Upper lobe of left lung (tissue), 6 donors: Measurements from ENCODE around the gene RIN1. TPM values are rescaled to one million over a fixed set of nuclear protein-coding genes. Genes with fewer than 3 reads are reported as not detected.

Experiments
- ATAC-seq, 2 donors: fragments of 200-7000 bp; cut with Tn5 transposase; one replicate each; pipeline ENCODE4 v1.9.1; 2022; ENCODE audit warnings: mild to moderate bottlenecking in 2 of 2, moderate library complexity in 2 of 2; ENCODE audit not compliant: low FRiP score in 2 of 2
- DNase-seq, 2 donors: peaks; one replicate each; pipeline ENCODE4 v3.0.0-alpha.2; 2019 to 2020
- H3K27ac ChIP-seq, 4 donors: fragments of 200-600 bp; sonication (generic); one replicate each; pipeline ENCODE4 v1.5.1; 2016 to 2019
- H3K27me3 ChIP-seq, 4 donors: fragments of 200-600 bp; sonication (generic); one replicate each; pipeline ENCODE4 v1.5.1; 2017 to 2019
- H3K36me3 ChIP-seq, 4 donors: fragments of 200-600 bp; sonication (generic); one replicate each; pipeline ENCODE4 v1.5.1; 2016 to 2019
- H3K4me1 ChIP-seq, 4 donors: fragments of 200-600 bp; sonication (generic); one replicate each; pipeline ENCODE4 v1.5.1; 2018 to 2019
- H3K4me3 ChIP-seq, 4 donors: fragments of 200-600 bp; sonication (generic); one replicate each; pipeline ENCODE4 v1.5.1; 2017 to 2019; ENCODE audit warnings: mild to moderate bottlenecking in 2 of 4, moderate library complexity in 1 of 4
- H3K9me3 ChIP-seq, 4 donors: fragments of 200-600 bp; sonication (generic); one replicate each; pipeline ENCODE4 v1.5.1; 2018 to 2019
- CTCF ChIP-seq, 6 experiments: fragments of 450-650 bp in 4 of 6; fragments of 200-600 bp in 2 of 6; sonication (generic) in 2 of 6; IDR thresholded peaks; one replicate each; pipeline ENCODE4 v1.5.1; 2016 to 2019; ENCODE audit warnings: antibody characterized with exemption in 6 of 6
- EP300 ChIP-seq, 4 donors: sonication (generic); formaldehyde crosslinking; IDR thresholded peaks; one replicate each; pipeline ENCODE4 v1.5.1; 2017; ENCODE audit warnings: antibody characterized with exemption in 4 of 4, control low read depth in 2 of 4
- POLR2A ChIP-seq, 4 donors: fragments of 450-650 bp; IDR thresholded peaks; one replicate each; pipeline ENCODE4 v1.5.1; 2016 to 2017; ENCODE audit warnings: antibody characterized with exemption in 4 of 4, mild to moderate bottlenecking in 2 of 4
- POLR2AphosphoS5 ChIP-seq, 2 donors: sonication (generic); formaldehyde crosslinking; IDR thresholded peaks; one replicate each; pipeline ENCODE4 v1.5.1; 2017; ENCODE audit warnings: antibody characterized with exemption in 2 of 2
- WGBS, 2 donors: methylation state at CpG; one replicate each; pipeline ENCODE4 v1.1.5; 2017 to 2018; 5-methylcytosine and 5-hydroxymethylcytosine counted together
- total RNA-seq, 6 donors: library from RNA; depleted of rRNA in 4 of 6; stranded (reverse); fragments of >200 nt in 4 of 6; gene quantifications; one replicate each; pipeline versions ENCODE4 v1.1.0 to v1.2.1, GENCODE V29; 2016 to 2021
- donor health status: DM: no; HTN: no; CAD: no; lungs with moderate emphysema.
- donor health status: DM: no; HTN: yes; CAD: no; lungs with severe emphysema.

Gene RIN1
- total RNA-seq, 6 donors from 2014 or later: 5.2 to 19.0 (median 8.9) TPM

DNA sequence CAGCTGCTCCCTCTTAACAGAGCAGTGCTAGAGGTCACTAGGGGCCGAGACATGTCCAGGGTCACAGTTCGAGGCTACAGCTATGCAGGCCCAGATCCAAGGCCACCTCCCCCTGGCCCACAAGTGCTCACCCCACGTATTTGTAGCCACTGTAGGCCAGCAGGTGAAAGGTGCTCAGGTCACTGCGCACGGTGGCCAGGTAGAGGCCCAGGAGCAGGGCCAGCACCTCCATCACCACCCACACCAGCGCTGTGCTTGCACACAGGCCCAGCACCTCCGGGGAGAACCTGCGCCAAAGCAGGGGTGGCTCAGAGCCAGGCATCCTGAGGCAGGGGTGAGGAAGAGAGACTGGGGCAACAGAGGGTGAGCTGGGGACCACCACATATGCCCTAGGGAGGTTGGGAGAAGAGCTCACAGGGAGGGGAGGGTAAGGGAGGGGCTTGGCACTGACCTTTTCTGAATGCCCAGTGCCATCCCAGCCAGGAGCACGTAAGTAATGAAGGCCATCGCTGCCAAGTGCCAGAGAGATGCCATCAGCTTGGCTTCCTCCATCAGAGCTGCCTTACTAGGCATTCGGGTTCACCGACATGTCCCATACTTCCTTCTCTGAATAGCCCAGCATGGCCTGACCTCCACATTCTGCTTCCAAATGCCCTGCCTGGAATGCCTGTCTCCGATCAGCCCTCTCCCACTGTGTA is 50.8 kb downstream of the RIN1 start:
- no peak overlapping the region for H3K27ac ChIP-seq
- DNase-seq (no peak), ATAC-seq (no peak)
- no peaks in the 10 kb centered on the region for H3K9me3 ChIP-seq
- 92 to 94% methylated on average over 10 of the region's 13 CpGs for WGBS, 2 donors
- peaks cover 0 to 26% (median 9%) of the 10 kb centered on the region in 4 donors for H3K36me3 ChIP-seq
- H3K4me3 ChIP-seq: no peak overlapping the region
- H3K4me1 ChIP-seq: peaks cover 23 to 41% (median 29%) of the 10 kb centered on the region in 4 donors
- no peak for TF ChIP-seq EP300 (IDR thresholded peaks at IDR 0.05)
- no peak for TF ChIP-seq POLR2A (IDR thresholded peaks at IDR 0.05)
- TF ChIP-seq POLR2AphosphoS5 (IDR thresholded peaks at IDR 0.05): no peak
- TF ChIP-seq CTCF (IDR thresholded peaks at IDR 0.05): no peak
- H3K27me3 ChIP-seq: no peaks in the 10 kb centered on the region

DNA sequence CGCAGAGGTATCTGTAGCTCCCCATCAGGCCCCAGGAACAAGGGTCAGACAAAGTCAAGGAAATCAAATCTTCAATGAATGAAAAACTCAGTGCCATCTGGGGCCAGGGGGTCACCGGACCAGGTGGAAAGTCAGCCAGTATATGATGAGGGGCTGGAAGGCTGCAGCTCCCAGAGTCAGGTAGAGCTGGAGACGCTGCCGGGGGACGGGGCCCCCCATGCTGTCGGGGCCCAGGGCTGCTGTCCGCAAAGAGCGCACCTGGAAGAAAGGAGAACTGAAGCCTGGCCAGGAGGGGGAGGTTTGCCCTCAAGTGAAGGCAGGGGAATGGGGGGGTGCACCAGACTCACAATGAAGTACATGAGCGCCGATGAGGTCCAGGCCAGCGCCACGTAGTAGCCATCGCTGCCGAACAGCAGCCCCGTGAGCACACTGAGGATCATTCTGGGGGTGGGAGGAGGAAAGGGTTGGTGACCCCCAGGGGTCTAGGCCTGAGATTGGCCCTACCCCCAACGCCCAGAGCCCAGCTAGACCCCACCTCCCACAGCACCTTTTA is 51.6 kb downstream of the RIN1 start:
- DNase-seq: peak in 1 of 2 donors; percentile 59
- peaks cover 0 to 26% (median 9%) of the 10 kb centered on the region in 4 donors for H3K36me3 ChIP-seq
- TF ChIP-seq CTCF (IDR thresholded peaks at IDR 0.05) (no peak), POLR2A (IDR thresholded peaks at IDR 0.05) (no peak), EP300 (IDR thresholded peaks at IDR 0.05) (no peak), POLR2AphosphoS5 (IDR thresholded peaks at IDR 0.05) (no peak)

DNA sequence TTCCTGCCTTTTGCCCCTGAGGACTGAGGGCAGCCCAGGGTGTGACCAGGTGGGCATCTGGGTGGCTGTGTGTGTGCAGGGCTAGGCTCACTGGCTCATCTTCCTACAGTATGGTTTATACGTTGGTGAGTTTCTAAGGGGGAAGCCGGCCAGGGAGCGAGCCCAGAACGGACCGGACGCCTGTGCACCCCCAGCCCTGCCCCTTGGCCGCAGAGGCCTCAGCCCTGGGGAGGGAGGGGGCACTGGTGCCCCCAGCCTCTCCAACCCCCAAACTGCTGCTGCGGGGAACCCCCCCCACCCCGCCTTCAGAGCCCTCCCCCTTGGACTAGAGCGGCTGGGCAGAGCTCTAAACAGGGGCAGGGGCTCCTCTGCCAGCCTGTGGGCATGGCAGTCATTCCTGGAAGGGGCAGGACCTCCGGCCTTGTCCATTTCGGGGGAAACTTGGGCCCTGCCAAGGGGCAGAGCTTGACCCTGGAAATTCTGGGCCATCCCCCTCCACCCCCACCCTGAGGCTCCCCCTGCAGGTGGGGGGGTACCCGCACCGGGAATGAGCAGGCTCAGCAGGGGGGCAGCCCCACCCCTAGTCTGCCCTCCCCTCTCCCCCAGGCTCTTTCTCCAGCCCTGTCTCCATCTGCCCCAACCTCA is 52.7 kb downstream of the RIN1 start:
- Histone ChIP-seq H3K36me3 (peaks cover 0 to 26% (median 9%) of the 10 kb centered on the region in 4 donors), H3K4me3 (no peak overlapping the region), H3K4me1 (peaks cover 20 to 32% (median 23%) of the 10 kb centered on the region in 4 donors), H3K27ac (no peak overlapping the region), H3K9me3 (no peaks in the 10 kb centered on the region), H3K27me3 (no peaks in the 10 kb centered on the region)
- no peak for ATAC-seq
- TF ChIP-seq POLR2A (IDR thresholded peaks at IDR 0.05) (no peak), CTCF (IDR thresholded peaks at IDR 0.05) (no peak), EP300 (IDR thresholded peaks at IDR 0.05) (no peak), POLR2AphosphoS5 (IDR thresholded peaks at IDR 0.05) (no peak)
- peak in 1 of 2 donors; percentile 50 for DNase-seq
- 77 to 80% methylated on average over 2 to 11 of the region's 14 CpGs for WGBS, 2 donors

More for the DNA sequence above, 51.6 kb downstream of the RIN1 start:
- 88 to 96% methylated on average over 16 of the region's 16 CpGs for WGBS, 2 donors
- Histone ChIP-seq H3K27me3 (no peaks in the 10 kb centered on the region), H3K9me3 (no peaks in the 10 kb centered on the region), H3K4me1 (peaks cover 19 to 34% (median 24%) of the 10 kb centered on the region in 4 donors), H3K27ac (no peak overlapping the region), H3K4me3 (no peak overlapping the region)
- no peak for ATAC-seq

DNA sequence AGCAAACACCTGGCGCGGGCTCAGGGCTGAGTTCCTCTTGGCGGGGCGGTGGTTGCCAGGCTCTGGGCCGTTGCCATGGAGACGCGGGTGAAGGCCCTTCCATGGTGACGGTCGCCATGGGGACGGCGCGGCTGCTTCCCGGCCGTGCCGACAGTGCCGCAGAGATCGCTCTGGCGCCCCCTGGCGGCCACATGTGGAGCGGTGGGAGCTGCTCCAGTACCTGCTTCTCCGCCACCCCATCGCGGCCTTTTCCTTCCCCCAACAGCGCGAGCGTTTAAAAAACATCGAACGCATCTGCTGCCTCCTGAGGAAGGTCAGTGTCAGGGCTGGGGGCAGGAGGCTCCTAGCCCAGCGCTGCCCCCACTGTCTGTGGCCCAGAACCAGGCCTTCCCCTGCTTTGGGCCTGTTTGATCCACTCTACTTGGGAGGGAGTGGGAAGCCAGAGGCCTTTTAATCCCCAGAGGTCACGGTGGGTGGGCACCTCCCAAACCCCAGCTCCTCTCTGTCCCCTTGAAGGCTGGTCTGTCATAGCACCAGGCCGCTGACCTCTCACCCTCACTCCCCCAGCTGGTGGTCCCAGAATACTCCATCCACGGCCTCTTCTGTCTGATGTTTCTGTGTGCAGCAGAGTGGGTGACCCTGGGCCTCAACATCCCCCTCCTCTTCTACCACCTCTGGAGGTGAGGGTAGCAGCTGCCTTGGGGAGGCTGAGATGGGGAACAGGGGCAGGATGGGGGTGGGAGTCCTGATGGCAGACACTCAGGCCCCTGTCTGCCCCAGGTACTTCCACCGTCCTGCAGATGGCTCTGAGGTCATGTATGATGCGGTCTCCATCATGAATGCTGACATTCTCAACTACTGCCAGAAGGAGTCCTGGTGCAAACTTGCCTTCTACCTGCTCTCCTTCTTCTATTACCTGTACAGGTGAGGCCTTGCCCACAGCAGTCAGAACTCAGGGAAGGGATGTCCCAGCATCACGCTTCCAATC is 53.5 kb downstream of the RIN1 start:
- Histone ChIP-seq H3K36me3 (peaks cover 0 to 26% (median 9%) of the 10 kb centered on the region in 4 donors), H3K27ac (peak overlapping the region in 1 of 4 donors; percentile 1), H3K9me3 (no peaks in the 10 kb centered on the region), H3K27me3 (no peaks in the 10 kb centered on the region), H3K4me1 (peaks cover 20 to 32% (median 21%) of the 10 kb centered on the region in 4 donors), H3K4me3 (no peak overlapping the region)
- TF ChIP-seq POLR2AphosphoS5 (IDR thresholded peaks at IDR 0.05) (peak; percentile 8 to 50), POLR2A (IDR thresholded peaks at IDR 0.05) (peak in 1 of 4 donors; percentile 21), EP300 (IDR thresholded peaks at IDR 0.05) (no peak), CTCF (IDR thresholded peaks at IDR 0.05) (peak; percentile 97 to 99 (median 99))
- DNase-seq: peak; percentile 99 to 100
- WGBS, 2 donors: 20 to 62% methylated on average over 7 to 26 of the region's 35 CpGs
- peak; percentile 94 to 95 for ATAC-seq
